HG03108 (cell line): ENCODE results near the gene DCAF16.

Experiments used
- ATAC-seq: cut with Tn5 transposase; IDR thresholded peaks from one replicate; pipeline ENCODE4 v1.9.1; 2021; ENCODE audit warnings: moderate library complexity; ENCODE audit not compliant: unreplicated experiment

The DCAF16 gene

DNA sequence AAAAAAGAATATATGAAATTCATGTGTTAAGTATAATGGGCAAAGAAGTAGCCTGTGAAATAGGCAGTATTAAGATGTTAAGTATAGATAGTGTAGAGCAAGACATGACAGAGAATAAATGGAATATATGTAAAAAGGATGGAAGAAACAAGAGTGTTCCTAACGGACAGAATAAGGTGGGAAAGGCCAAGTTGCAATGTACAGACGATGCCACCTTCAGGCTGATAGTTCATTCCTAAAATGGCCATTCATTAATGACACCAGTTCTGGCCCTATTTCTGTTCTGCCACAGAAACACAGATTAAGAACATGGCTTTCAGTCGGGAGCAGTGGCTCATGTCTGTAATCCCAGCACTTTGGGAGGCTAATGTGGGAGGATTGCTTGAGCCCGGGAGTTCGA lies 24.7 kb downstream of the DCAF16 start:
- ATAC-seq = no peak

DNA sequence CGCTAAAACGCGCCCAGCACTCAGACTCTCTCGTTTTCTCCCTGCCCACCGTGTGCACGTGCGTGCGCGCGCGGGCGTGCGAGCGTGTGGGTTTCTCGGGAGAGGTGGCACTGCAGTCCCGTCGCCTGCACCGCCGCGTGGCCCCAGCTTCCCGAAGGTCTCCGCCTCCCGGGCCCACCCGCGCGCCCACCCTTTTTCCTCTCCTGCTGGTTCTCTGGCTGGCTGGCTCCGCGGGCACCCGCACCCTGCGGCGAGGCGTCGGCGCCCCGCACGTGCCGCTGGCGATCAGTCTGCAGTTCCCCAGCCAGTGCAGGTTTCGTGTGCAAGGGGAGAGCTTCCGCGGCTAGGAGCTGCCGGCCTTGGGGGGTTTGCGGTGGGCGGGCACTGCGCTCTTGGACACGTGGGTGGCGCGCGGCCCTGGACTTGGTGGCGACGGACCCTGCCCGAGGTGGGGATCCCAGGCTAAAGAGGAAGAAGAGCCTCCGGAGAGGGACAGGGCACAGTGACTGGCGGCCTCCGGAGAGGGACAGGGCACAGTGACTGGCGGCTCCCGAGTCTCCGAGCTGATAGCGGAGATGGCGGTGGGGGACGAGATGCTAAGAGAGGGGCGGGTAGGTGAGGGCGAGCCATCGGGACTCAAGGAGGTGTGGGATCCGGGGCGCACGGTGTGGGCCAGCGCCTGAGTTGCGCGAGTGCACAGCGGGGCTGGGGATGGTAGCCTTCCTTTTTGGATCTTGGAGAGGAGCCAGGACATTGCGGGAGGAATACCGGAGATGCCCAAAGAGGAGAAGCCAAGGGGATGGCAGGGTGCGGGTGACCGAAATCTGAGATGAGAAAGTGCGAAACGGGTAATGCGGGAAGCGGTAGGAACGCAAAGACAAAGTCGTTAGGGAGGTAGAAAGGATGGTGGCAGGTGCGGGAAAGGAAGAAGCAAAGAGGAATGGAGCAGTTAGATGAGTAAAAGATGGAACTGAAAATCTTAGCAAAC lies 29.0 kb downstream of the DCAF16 start, which contains the start of gene FAM184B:
FAM184B (minus strand) TSS at position 322 of the 988 bp plus-strand sequence. CDS start 322 bp downstream, outside the sequence.
- ATAC-seq = no peak

DNA sequence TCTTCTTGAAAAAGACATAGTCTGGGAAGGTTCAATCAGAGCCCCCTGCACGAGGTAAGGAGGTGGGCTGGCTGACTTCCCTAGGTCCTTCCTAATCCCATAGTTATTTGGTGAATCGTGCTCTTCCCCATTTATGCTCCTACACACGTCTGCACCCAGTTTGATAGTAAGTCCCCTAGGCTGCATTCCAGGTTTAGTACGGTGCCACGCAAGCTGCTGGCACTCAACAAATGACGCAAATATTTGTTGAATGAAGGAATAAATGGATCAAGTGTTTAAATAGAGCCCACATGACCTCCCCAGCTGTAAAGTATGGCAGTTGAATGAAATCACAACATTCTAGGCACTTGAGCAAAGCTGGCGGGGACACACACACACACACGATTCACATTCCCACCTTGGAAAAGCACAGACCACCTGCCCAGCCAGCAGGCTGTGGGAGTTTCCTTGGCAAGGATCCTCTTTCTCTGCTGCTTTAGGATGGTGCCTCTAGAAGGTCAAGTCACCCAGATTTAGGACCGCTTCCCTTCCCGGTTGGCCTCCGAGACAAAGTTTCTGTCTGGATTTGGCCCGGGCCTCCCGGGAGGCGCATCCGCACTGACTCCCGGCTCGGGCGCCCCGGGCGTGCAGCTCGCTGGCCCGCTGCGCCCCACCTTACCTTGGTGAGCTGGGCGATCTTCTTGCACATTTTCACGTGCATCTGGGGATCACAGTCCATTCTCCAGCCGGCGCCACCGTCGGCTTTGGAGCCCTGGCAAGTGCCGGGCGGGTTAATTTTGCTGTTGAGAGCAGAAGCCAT lies 29.9 kb downstream of the DCAF16 start:
- no peak for ATAC-seq

GRCh38 chr4:17778431-17778830 lies 32.1 kb downstream of the DCAF16 start:
- no peak for ATAC-seq

DNA sequence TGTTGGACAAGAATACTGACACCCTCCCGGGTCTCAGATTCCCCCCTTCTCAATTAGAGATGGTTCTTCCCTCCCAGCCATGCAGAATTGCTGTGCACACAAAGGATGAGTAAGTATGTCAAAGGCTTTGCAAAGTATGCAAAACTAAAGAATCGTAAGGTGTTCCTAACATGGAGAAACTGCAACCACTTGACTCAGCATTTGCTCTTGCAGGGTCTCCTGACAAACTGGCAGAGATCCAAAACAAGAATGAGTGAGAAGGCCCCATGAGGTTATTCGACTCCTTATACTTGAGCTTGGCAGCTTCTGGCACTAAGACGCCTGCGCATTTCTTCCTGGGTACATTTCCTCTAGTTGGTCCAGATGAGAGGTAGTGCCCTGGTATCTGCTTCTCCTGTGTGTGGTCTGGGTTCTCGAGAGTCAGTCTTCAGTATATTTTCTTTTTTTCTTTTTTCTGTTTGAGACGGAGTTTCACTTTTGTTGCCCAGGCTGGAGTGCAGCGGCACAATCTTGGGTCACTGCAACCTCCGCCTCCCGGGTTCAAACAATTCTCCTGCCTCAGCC lies 37.3 kb downstream of the DCAF16 start:
- ATAC-seq = no peak

- ATAC-seq = no peak
Observed at GRCh38 chr4:17771284-17771908, 39.2 kb downstream of the DCAF16 start.

- ATAC-seq = no peak
Observed at GRCh38 chr4:17770845-17771244, 39.7 kb downstream of the DCAF16 start.

DNA sequence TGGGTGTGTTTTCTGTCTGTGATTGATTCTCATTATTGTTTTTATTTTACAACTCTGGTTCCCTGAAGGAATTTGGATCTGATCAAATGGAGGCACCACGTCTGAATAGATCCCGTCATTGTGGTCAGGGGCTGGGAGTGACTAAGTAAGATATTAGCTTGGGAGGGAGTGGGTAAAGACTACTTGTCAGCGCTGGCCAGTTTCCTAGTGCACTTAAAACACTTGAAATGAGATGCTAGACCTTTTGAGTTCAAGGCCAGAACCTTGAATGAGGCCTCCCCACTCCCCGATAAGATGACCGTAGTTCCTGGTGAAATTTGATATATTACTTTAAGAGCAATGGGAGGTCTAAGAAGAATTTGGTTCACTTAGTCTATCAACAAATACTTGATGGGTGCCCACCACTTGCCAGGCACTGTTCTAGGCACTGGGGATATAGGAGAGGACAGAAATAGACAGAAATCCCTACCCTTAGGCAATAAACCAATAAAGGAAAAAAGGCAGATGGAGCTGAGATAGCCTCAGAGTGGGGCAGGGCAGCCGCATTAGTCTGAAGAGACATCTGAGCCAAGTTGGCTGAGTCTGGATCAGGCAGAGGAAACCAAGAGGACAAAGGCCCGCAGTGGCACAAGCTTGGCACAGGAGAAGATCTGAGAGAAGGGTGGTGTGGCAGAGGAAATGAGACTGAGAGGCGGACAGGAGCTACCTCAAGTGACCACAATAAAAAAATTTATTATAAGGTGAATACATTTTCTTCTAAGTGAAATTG lies 41.0 kb downstream of the DCAF16 start:
- ATAC-seq = no peak

DNA sequence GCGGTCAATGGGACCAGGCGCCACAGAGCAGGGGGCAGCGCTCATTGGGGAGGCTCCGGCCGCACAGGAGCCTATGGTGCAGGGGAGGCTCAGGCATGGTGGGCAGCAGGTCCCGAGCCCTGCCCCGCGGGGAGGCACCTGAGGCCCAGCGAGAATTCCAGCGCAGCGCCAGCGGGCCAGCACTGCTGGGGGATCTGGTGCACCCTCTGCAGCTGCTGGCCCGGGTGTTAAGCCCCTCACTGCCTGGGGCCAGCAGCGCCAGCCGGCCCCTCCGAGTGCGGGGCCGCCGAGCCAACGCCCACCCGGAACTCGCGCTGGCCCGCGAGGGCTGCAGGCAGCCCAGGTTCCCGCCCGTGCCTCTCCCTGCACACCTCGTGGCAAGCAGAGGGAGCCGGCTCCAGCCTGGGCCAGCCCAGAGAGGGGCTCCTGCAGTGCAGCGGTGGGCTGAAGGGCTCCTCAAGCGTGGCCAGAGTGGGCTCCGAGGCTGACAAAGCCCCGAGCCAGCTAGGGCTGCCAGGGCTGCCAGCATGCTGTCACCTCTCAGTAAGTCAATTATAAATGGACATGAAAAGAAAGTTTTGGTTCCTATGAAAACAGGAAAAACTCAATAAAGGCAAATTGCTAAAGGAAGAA lies 43.6 kb downstream of the DCAF16 start:
- no peak for ATAC-seq

DNA sequence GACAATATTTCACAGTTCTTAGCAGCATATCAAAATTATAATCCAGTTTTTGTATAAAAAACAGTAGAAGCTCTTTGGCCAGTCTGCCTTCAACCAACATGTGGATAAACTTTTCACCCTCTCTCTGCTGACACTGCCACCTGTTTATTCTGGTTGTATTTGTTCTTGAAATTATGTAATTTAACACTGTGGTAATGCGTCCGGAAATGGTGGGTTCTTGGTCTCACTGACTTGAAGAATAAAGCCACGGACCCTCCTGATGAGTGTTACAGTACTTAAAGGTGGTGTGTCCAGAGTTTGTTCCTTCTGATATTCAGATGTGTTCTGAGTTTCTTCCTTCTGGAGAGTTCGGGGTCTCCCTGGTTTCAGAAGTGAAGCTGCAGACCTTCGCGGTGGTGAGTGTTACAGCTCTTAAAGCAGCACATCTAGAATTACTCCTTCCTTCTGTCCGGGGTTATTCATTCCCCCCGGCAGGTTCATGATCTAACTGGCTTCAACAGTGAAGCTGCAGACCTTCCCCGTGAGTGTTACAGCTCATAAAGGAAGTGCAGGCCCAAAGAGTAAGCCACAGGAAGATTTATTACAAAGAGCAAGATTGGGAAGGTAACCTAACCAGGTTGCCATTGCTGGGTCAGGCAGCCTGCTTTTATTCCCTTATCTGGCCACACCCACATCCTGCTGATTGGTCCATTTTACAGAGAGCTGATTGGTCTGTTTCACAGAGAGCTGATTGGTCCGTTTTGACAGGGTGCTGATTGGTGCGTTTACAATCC lies 44.9 kb downstream of the DCAF16 start:
- ATAC-seq = no peak

DNA sequence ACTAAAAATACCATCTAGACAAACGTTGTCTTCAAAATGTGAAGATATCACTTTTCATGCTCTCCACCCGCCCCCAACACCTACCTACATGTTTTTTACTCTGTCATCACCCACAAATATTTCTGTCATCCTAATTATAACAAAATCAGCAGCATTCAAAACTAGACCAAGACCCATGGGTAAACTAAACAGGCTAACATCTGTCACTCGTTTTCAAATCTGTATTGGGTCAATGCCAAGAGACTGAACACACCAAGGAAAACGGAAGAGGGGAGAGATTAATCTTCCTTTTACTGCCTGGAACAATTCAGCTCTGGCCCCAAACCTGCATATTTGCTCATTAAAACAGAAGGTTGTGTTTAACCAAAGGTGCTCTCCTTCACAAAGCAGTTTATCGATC lies 46.6 kb downstream of the DCAF16 start:
- ATAC-seq = no peak

DNA sequence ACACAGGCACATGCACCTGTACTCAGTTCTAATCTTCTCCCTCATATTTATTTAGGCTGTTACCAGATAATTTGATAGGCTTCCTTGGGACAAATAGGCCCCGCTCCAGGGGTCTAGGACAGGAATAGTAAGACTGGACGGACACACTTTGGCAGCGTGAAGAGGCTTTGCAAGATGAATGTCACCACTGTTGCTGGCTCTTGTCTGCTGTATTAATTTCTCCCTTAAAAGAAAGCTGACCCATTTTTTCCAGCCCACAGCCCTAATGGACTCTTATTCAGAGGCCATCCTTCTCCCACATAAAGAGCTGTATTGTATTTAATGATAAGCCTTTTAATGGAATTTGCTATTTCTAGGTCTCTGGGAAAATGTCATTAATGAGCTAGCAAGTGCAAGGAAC lies 47.1 kb downstream of the DCAF16 start:
- ATAC-seq = no peak

GRCh38 chr4:17762726-17763125 lies 47.8 kb downstream of the DCAF16 start:
- ATAC-seq = no peak

GRCh38 chr4:17761062-17761461 lies 49.5 kb downstream of the DCAF16 start:
- ATAC-seq = no peak

- ATAC-seq = no peak
Observed at GRCh38 chr4:17760626-17761025, 49.9 kb downstream of the DCAF16 start.

GRCh38 chr4:17758485-17758884 lies 52.1 kb downstream of the DCAF16 start:
- no peak for ATAC-seq

GRCh38 chr4:17757621-17758020 lies 52.9 kb downstream of the DCAF16 start:
- ATAC-seq = no peak

DNA sequence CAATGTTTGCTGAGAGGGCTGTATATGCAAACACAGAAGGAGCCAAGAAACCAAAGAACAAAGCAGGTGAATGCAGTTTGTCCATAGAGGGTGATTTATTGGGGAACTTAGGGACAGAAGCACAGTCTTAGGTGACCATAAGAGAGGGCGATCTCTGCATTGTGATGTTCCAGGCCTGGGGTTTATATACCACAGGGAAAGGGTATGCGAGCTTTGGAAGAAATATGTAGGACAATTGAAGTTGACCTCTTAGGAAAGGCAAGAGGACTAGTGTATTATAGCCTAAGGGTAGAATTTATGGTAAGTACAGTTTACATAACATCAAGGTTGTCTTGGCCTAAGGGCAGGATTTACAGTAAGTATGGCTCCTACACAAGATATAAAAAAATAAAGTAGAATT lies 56.9 kb downstream of the DCAF16 start:
- no peak for ATAC-seq
